HepG2 (cell line): ENCODE measurements around the gene FGD4. TPM values are rescaled to one million over a fixed set of nuclear protein-coding genes. Genes with fewer than 3 reads are reported as not detected.

Source experiments
- ATAC-seq: fragments of 200-7000 bp; cut with Tn5 transposase; 3 replicates; pipeline ENCODE4 v1.9.1; 2020; ENCODE audit warnings: mild to moderate bottlenecking, moderate library complexity
- BruUV-seq: library from RNA; stranded (reverse); fragments of 400-500 nt; replicated peaks from 2 replicates; lab custom pipeline; 2021; lab: Mats Ljungman, UMichigan
- CTCF ChIA-PET: fragments of 300-600 bp; formaldehyde crosslinking; extraction: SDS; loops from one replicate; lab custom pipeline; 2021; ENCODE audit warnings: low total read pairs, inconsistent platforms, low intra/inter-chr PET ratio; lab: Yijun Ruan, JAX
- POLR2A ChIA-PET: fragments of 350-600 bp; sonication (Branson Sonifier 250); formaldehyde crosslinking; loops from one replicate; lab custom pipeline; 2020; ENCODE audit warnings: antibody characterized with exemption, inconsistent platforms; lab: Yijun Ruan, JAX
- DNase-seq: peaks from one replicate; pipeline ENCODE4 v3.0.0-alpha.2; 2015; ENCODE audit warnings: low spot score
- FAIRE-seq: peaks from 3 replicates; lab custom pipeline; 2011; peaks lifted over from hg19 to GRCh38; lab: Jason Lieb, UNC
- H2AFZ ChIP-seq: one replicate; pipeline ENCODE4 v1.6.1; 2011; ENCODE audit warnings: low read length, inconsistent platforms
- H3K27ac ChIP-seq: fragments of 300-600 bp; 3 replicates; pipeline ENCODE4 v1.8.0; 2011; ENCODE audit warnings: mixed run types, mild to moderate bottlenecking, mixed read lengths, low read length, inconsistent platforms; ENCODE audit not compliant: insufficient read depth; ENCODE audit errors: extremely low read length
- H3K27me3 ChIP-seq, 2 experiments: fragments of 200-600 bp in 1 of 2; 2 replicates in 1 of 2; 3 replicates in 1 of 2; pipeline versions ENCODE4 v1.6.0 to v1.8.0; 2011; ENCODE audit warnings: low read length in 2 of 2, mild to moderate bottlenecking in 2 of 2, moderate library complexity in 2 of 2, inconsistent platforms in 1 of 2; ENCODE audit not compliant: insufficient read depth in 2 of 2, control insufficient read depth in 1 of 2
- H3K36me3 ChIP-seq, 2 experiments: fragments of 200-600 bp in 1 of 2; replicated peaks in 1 of 2; 2 replicates in 1 of 2; 3 replicates in 1 of 2; pipeline versions ENCODE4 v1.5.1 to v1.8.0; 2011; ENCODE audit warnings: low read length in 2 of 2, inconsistent platforms in 1 of 2; ENCODE audit not compliant: insufficient read depth in 2 of 2, control insufficient read depth in 1 of 2
- H3K4me1 ChIP-seq: 2 replicates; pipeline ENCODE4 v1.5.1; 2012; ENCODE audit warnings: low read length, inconsistent platforms; ENCODE audit not compliant: insufficient read depth
- H3K4me2 ChIP-seq: 2 replicates; pipeline ENCODE4 v1.6.0; 2011; ENCODE audit warnings: low read depth, low read length, inconsistent platforms
- H3K4me3 ChIP-seq, 3 experiments: fragments of 200-600 bp in 1 of 3; sonication (generic), shearing (Covaris generic) in 1 of 3; replicated peaks in 1 of 3; 2 replicates each; pipeline ENCODE4 v1.5.1; 2011 to 2016; ENCODE audit warnings: low read length in 3 of 3, inconsistent platforms in 2 of 3, low read depth in 2 of 3, mild to moderate bottlenecking in 2 of 3, control low read depth in 1 of 3, mixed read lengths in 1 of 3; ENCODE audit not compliant: insufficient read depth in 1 of 3
- H3K79me2 ChIP-seq: one replicate; pipeline ENCODE4 v1.6.1; 2011; ENCODE audit warnings: low read length, inconsistent platforms; ENCODE audit not compliant: insufficient read depth
- H3K9ac ChIP-seq: 2 replicates; pipeline ENCODE4 v1.6.0; 2011; ENCODE audit warnings: mild to moderate bottlenecking, low read depth, low read length, inconsistent platforms; ENCODE audit not compliant: insufficient read depth
- H3K9me3 ChIP-seq: 2 replicates; pipeline ENCODE4 v1.5.1; 2012; ENCODE audit warnings: mild to moderate bottlenecking, low read length
- H4K20me1 ChIP-seq: 2 replicates; pipeline ENCODE4 v1.6.0; 2011; ENCODE audit warnings: inconsistent platforms, mild to moderate bottlenecking, low read length, moderate library complexity; ENCODE audit not compliant: insufficient read depth
- ARNTL ChIP-seq: sonication (generic); formaldehyde crosslinking; IDR thresholded peaks from 2 replicates; pipeline ENCODE4 v1.4.0; 2020; ENCODE audit warnings: mild to moderate bottlenecking, missing genetic modification reagents
- BCL6 ChIP-seq: IDR thresholded peaks from 2 replicates; pipeline ENCODE4 v1.6.1; 2016; ENCODE audit warnings: missing genetic modification reagents, missing compliant biosample characterization
- CBFB ChIP-seq: sonication (generic); formaldehyde crosslinking; IDR thresholded peaks from 2 replicates; pipeline ENCODE4 v1.4.0; 2020; ENCODE audit warnings: missing genetic modification reagents
- CEBPB ChIP-seq: IDR thresholded peaks from 2 replicates; pipeline ENCODE4 v1.6.1; 2011; ENCODE audit warnings: low read depth, low read length, improper control_type of control experiment, borderline replicate concordance
- CEBPG ChIP-seq: IDR thresholded peaks from 2 replicates; pipeline ENCODE4 v1.6.1; 2016
- CHD2 ChIP-seq: IDR thresholded peaks from 2 replicates; pipeline ENCODE4 v1.6.1; 2011; ENCODE audit warnings: low read depth, low read length, improper control_type of control experiment
- DNMT3B ChIP-seq: conservative IDR thresholded peaks from 2 replicates; pipeline ENCODE4 v1.6.1; 2016; ENCODE audit warnings: missing biosample characterization, control low read depth
- ETV6 ChIP-seq: sonication (generic); formaldehyde crosslinking; conservative IDR thresholded peaks from 2 replicates; pipeline ENCODE4 v1.4.0; 2020; ENCODE audit warnings: missing genetic modification reagents
- FOXJ3 ChIP-seq: sonication (generic); formaldehyde crosslinking; IDR thresholded peaks from 2 replicates; pipeline ENCODE4 v1.4.0; 2020; ENCODE audit warnings: missing genetic modification reagents, mild to moderate bottlenecking, borderline replicate concordance
- GATAD2A ChIP-seq: IDR thresholded peaks from 2 replicates; pipeline ENCODE4 v1.6.1; 2016
- HBP1 ChIP-seq: IDR thresholded peaks from 2 replicates; pipeline ENCODE4 v1.6.1; 2016; ENCODE audit warnings: low read depth, control low read depth
- HMG20A ChIP-seq: IDR thresholded peaks from 2 replicates; pipeline ENCODE4 v1.6.1; 2016; ENCODE audit warnings: borderline replicate concordance
- HNRNPK ChIP-seq: fragments of 200-400 bp; formaldehyde crosslinking; IDR thresholded peaks from 2 replicates; pipeline ENCODE4 v1.6.1; 2018; ENCODE audit warnings: low read length, low read depth, moderate library complexity, mild to moderate bottlenecking; ENCODE audit not compliant: poor library complexity, severe bottlenecking
- KMT2A ChIP-seq: sonication (generic); formaldehyde crosslinking; IDR thresholded peaks from 2 replicates; pipeline ENCODE4 v1.4.0; 2020; ENCODE audit warnings: missing genetic modification reagents
- NFE2 ChIP-seq: sonication (generic); formaldehyde crosslinking; IDR thresholded peaks from 2 replicates; pipeline ENCODE4 v1.4.0; 2020; ENCODE audit warnings: missing genetic modification reagents
- NR2F6 ChIP-seq, 2 experiments: IDR thresholded peaks; 2 replicates each; pipeline ENCODE4 v1.6.1; 2016; ENCODE audit warnings: antibody characterized with exemption in 1 of 2, mild to moderate bottlenecking in 1 of 2
- PCBP2 ChIP-seq: fragments of 200-400 bp; formaldehyde crosslinking; optimal IDR thresholded peaks from 2 replicates; pipeline ENCODE3; 2018; ENCODE audit warnings: low read length, low read depth; ENCODE audit not compliant: poor library complexity, severe bottlenecking
- PPARG ChIP-seq: conservative IDR thresholded peaks from 2 replicates; pipeline ENCODE4 v1.6.1; 2016; ENCODE audit warnings: missing biosample characterization, missing genetic modification reagents
- SIX4 ChIP-seq: sonication (generic); formaldehyde crosslinking; IDR thresholded peaks from 2 replicates; pipeline ENCODE4 v1.4.0; 2020; ENCODE audit warnings: missing genetic modification reagents
- SUZ12 ChIP-seq: fragments of 150-350 bp; IDR thresholded peaks from 2 replicates; pipeline ENCODE4 v1.6.1; 2014; ENCODE audit warnings: low read depth, low read length
- ZFP37 ChIP-seq: sonication (generic); formaldehyde crosslinking; IDR thresholded peaks from 2 replicates; pipeline ENCODE4 v1.4.0; 2020; ENCODE audit warnings: missing genetic modification reagents, borderline replicate concordance
- ZNF382 ChIP-seq: sonication (generic); formaldehyde crosslinking; IDR thresholded peaks from 2 replicates; pipeline ENCODE4 v1.5.0; 2020; ENCODE audit warnings: missing genetic modification reagents, mild to moderate bottlenecking, borderline replicate concordance
- ZNF605 ChIP-seq: sonication (generic); formaldehyde crosslinking; IDR thresholded peaks from 2 replicates; pipeline ENCODE4 v1.8.0; 2022; ENCODE audit warnings: mild to moderate bottlenecking, missing genetic modification reagents
- ZNF784 ChIP-seq: sonication (generic); formaldehyde crosslinking; IDR thresholded peaks from 2 replicates; pipeline ENCODE4 v1.5.1; 2020; ENCODE audit warnings: missing genetic modification reagents, mild to moderate bottlenecking, borderline replicate concordance
- WGBS: methylation state at CpG from one replicate; pipeline ENCODE4 v1.1.6; 2017; ENCODE audit warnings: low lambda C conversion rate; 5-methylcytosine and 5-hydroxymethylcytosine counted together
- in situ Hi-C: cut with HindIII; loops from 2 replicates; pipeline ENCODE4 v1.10.0; 2017; ENCODE audit warnings: low pct_unique_long_range_greater_than_20kb; ENCODE audit not compliant: extremely low pct_ligation_motif_present
- intact Hi-C: fragments of 100-400 bp; cut with micrococcal nuclease; formaldehyde crosslinking; loops from one replicate; pipeline ENCODE4 v1.10.0; 2022; ENCODE audit not compliant: unreplicated experiment
- polyA plus RNA-seq, 8 experiments: library from polyadenylated mRNA; depleted of rRNA in 3 of 8; stranded (reverse) in 7 of 8; unstranded in 1 of 8; fragments of >200 nt; fragmentation: Illumina TruSeq in 4 of 8; extraction: Trizol in 4 of 8; gene quantifications; 2 replicates each; pipeline versions ENCODE4 v1.2.1 to v1.2.3, GENCODE V29; 2011 to 2016; ENCODE audit warnings: low read depth in 4 of 8, missing spikeins in 1 of 8, mixed read lengths in 1 of 8; ENCODE audit not compliant: insufficient read depth in 1 of 8
- total RNA-seq, 5 experiments: library from RNA; depleted of rRNA; stranded (reverse); fragments of >200 nt; fragmentation: Illumina TruSeq; extraction: Trizol; gene quantifications; 2 replicates each; pipeline ENCODE4 v1.2.3, GENCODE V29; 2016; ENCODE audit warnings: low read depth in 1 of 5

FGD4 gene
- total and polyA plus RNA-seq, 2 of the 13 experiments (the other 11 are each of a cell fraction or from before 2014, with no cell fraction given): 4.6 to 6.6 TPM

- H3K36me3 ChIP-seq: no peaks in the 10 kb centered on the region; a peak in 1 of 5 replicates
- FAIRE-seq (no peak), ATAC-seq (peak; percentile 18; the same call in 2 of the 3 replicates), DNase-seq (peak; percentile 29)
- H3K27ac ChIP-seq: peak overlapping the region; percentile 76
- no peak overlapping the region for H2AFZ ChIP-seq
- BruUV-seq: no TSS peak
- peak overlapping the region; percentile 26 to 49 (median 43); a peak in 3 of 6 replicates for H3K4me3 ChIP-seq
- H3K79me2 ChIP-seq: peaks cover 70% of the 10 kb centered on the region
- H3K4me1 ChIP-seq: peaks cover 89% of the 10 kb centered on the region
- peaks cover 4% of the 10 kb centered on the region; the same call in 1 of the 2 replicates for H4K20me1 ChIP-seq
- H3K27me3 ChIP-seq: no peaks in the 10 kb centered on the region
- no peaks in the 10 kb centered on the region for H3K9me3 ChIP-seq
- CTCF ChIA-PET: no interaction called here
- POLR2A ChIA-PET: interaction anchor here (2.9 kb wide), 1 partner anchor 8 kb away, joined by 13 read pairs; no protein-coding TSS in a partner anchor
- intact Hi-C loops: loop anchor here (5.0 kb wide), 1 partner anchor 135 kb away; the partner anchor contains the start of gene DNM1L
- WGBS: 3% methylated on average over 3 of the region's 3 CpGs
- in situ Hi-C loops: no loop called here
- peak overlapping the region; percentile 78 for H3K4me2 ChIP-seq
- H3K9ac ChIP-seq: peak overlapping the region; percentile 47
- TF ChIP-seq DNMT3B (no peak), ETV6 (CRISPR knock-in tag) (no peak), SIX4 (CRISPR knock-in tag) (no peak), ZNF382 (CRISPR knock-in tag) (no peak), HMG20A (CRISPR knock-in tag) (no peak), GATAD2A (peak; percentile 35), CHD2 (no peak), CEBPB (peak; percentile 89), PCBP2 (no peak), CBFB (CRISPR knock-in tag) (no peak), NR2F6 (IDR thresholded peaks at IDR 0.05) (peak; percentile 29; the same call in 1 of the 2 replicates), NR2F6 (CRISPR knock-in tag; IDR thresholded peaks at IDR 0.05) (0 out of 2 replicates have a peak, but pooled peaks have one; percentile 23), NFE2 (CRISPR knock-in tag) (no peak), PPARG (CRISPR knock-in tag) (peak; percentile 83), FOXJ3 (CRISPR knock-in tag) (peak; percentile 40; the same call in 1 of the 2 replicates), ZNF784 (no peak), BCL6 (CRISPR knock-in tag) (peak; percentile 45; the same call in 1 of the 2 replicates), ZFP37 (CRISPR knock-in tag) (no peak), HBP1 (CRISPR knock-in tag) (no peak), ZNF605 (no peak), KMT2A (CRISPR knock-in tag) (no peak), ARNTL (CRISPR knock-in tag) (no peak), CEBPG (CRISPR knock-in tag) (peak; percentile 86), HNRNPK (no peak), SUZ12 (no peak)
Measured at GRCh38 chr12:32541754-32542374, 142.5 kb downstream of the FGD4 start.
